GM20431 (cell line): ENCODE results near the gene ANO1.

Source experiments
- in situ Hi-C: fragments of 300-500 bp; cut with MseI, MboI; formaldehyde crosslinking; loops from one replicate; pipeline ENCODE4 v1.15.0; 2020; ENCODE audit warnings: low sequenced_read_pairs; ENCODE audit not compliant: unreplicated experiment

ANO1 gene

GRCh38 chr11:70153133-70153727 is 75.1 kb downstream of the ANO1 start:
- in situ Hi-C loops = no loop called here

- in situ Hi-C loops = no loop called here
These were observed 77.3 kb downstream of the ANO1 start for GRCh38 chr11:70155386-70155785.

- in situ Hi-C loops = no loop called here
These were observed 78.3 kb downstream of the ANO1 start for GRCh38 chr11:70156291-70157037.

GRCh38 chr11:70158201-70158600 is 80.1 kb downstream of the ANO1 start:
- in situ Hi-C loops = no loop called here

- in situ Hi-C loops = no loop called here
These were observed 80.8 kb downstream of the ANO1 start for GRCh38 chr11:70158757-70159389.

- in situ Hi-C loops = no loop called here
These were observed 81.8 kb downstream of the ANO1 start for GRCh38 chr11:70159627-70160570.

- in situ Hi-C loops = no loop called here
These were observed 83.0 kb downstream of the ANO1 start for GRCh38 chr11:70161043-70161625.

- in situ Hi-C loops = no loop called here
These were observed 86.6 kb downstream of the ANO1 start for GRCh38 chr11:70164705-70165104.

GRCh38 chr11:70167120-70167519 is 89.0 kb downstream of the ANO1 start:
- in situ Hi-C loops = no loop called here

GRCh38 chr11:70167723-70168404 is 89.7 kb downstream of the ANO1 start:
- in situ Hi-C loops = no loop called here

GRCh38 chr11:70168405-70168754 is 90.3 kb downstream of the ANO1 start:
- in situ Hi-C loops = no loop called here

GRCh38 chr11:70169127-70169526 is 91.0 kb downstream of the ANO1 start:
- in situ Hi-C loops = no loop called here

GRCh38 chr11:70169632-70170031 is 91.5 kb downstream of the ANO1 start:
- in situ Hi-C loops = no loop called here

GRCh38 chr11:70170596-70171210 is 92.6 kb downstream of the ANO1 start:
- in situ Hi-C loops = no loop called here

GRCh38 chr11:70173018-70173417 is 94.9 kb downstream of the ANO1 start:
- in situ Hi-C loops = no loop called here

- in situ Hi-C loops = loop anchor here (25.0 kb wide), 1 partner anchor 487 kb away; the partner anchor contains the start of gene LTO1
These were observed 96.6 kb downstream of the ANO1 start for GRCh38 chr11:70174547-70175235.

- in situ Hi-C loops = loop anchor here (25.0 kb wide), 1 partner anchor 488 kb away; the partner anchor contains the start of gene LTO1
These were observed 97.2 kb downstream of the ANO1 start for GRCh38 chr11:70175236-70175698.
